Endothelial cell of umbilical vein (primary cell): ENCODE results near the gene SLC39A11. TPM values are rescaled to one million over a fixed set of nuclear protein-coding genes. Genes with fewer than 3 reads are reported as not detected.

ENCODE experiments used
- BruUV-seq: library from RNA; stranded (reverse); fragments of 400-500 nt; replicated peaks from 2 replicates; lab custom pipeline; 2021; lab: Mats Ljungman, UMichigan
- CTCF ChIA-PET: fragments of 300-600, 350-600 bp; sonication (Branson Sonifier 250); formaldehyde crosslinking; loops from one replicate; lab custom pipeline; 2021; ENCODE audit warnings: antibody characterized with exemption, inconsistent platforms; lab: Charles Lee
- POLR2A ChIA-PET: fragments of 300-600, 350-600 bp; sonication (Branson Sonifier 250); formaldehyde crosslinking; loops from one replicate; lab custom pipeline; 2021; ENCODE audit warnings: antibody characterized with exemption, inconsistent platforms; lab: Charles Lee
- DNase-seq: peaks from one replicate; pipeline ENCODE4 v3.0.0-alpha.2; 2011; ENCODE audit warnings: low read depth, low spot score
- FAIRE-seq: peaks from 2 replicates; lab custom pipeline; 2011; peaks lifted over from hg19 to GRCh38; lab: Jason Lieb, UNC
- H2AFZ ChIP-seq: 2 replicates; pipeline ENCODE4 v1.6.0; 2012; ENCODE audit warnings: low read depth, low read length, control low read depth, inconsistent platforms
- H3K27ac ChIP-seq: 2 replicates; pipeline ENCODE4 v1.5.1; 2011; ENCODE audit warnings: low read depth, mild to moderate bottlenecking, control low read depth, low read length, moderate library complexity; ENCODE audit not compliant: insufficient read depth
- H3K27me3 ChIP-seq, 2 experiments: 2 replicates each; pipeline versions ENCODE4 v1.6.0 to v1.6.1; 2011; ENCODE audit warnings: low read length in 2 of 2, mixed read lengths in 1 of 2; ENCODE audit not compliant: control insufficient read depth in 2 of 2, insufficient read depth in 2 of 2
- H3K36me3 ChIP-seq, 2 experiments: 2 replicates in 1 of 2; 3 replicates in 1 of 2; pipeline ENCODE4 v1.5.1; 2011; ENCODE audit warnings: low read length in 2 of 2, mild to moderate bottlenecking in 1 of 2, moderate library complexity in 1 of 2; ENCODE audit not compliant: control insufficient read depth in 2 of 2, insufficient read depth in 2 of 2; ENCODE audit errors: extremely low read depth in 1 of 2
- H3K4me1 ChIP-seq: 3 replicates; pipeline ENCODE4 v1.5.1; 2011; ENCODE audit warnings: mild to moderate bottlenecking, low read length; ENCODE audit not compliant: control insufficient read depth, insufficient read depth; ENCODE audit errors: extremely low read depth
- H3K4me2 ChIP-seq: 2 replicates; pipeline ENCODE4 v1.6.1; 2011; ENCODE audit warnings: low read length, control low read depth, mixed read lengths; ENCODE audit not compliant: insufficient read depth
- H3K4me3 ChIP-seq, 3 experiments: fragments of 200-600 bp in 1 of 3; sonication (generic), shearing (Covaris generic) in 1 of 3; replicated peaks in 1 of 3; 2 replicates each; pipeline ENCODE4 v1.5.1; 2011 to 2016; ENCODE audit warnings: control low read depth in 3 of 3, low read length in 3 of 3, mild to moderate bottlenecking in 2 of 3, inconsistent platforms in 1 of 3, low read depth in 1 of 3, moderate library complexity in 1 of 3; ENCODE audit not compliant: insufficient read depth in 1 of 3
- H3K79me2 ChIP-seq: 2 replicates; pipeline ENCODE4 v1.6.0; 2012; ENCODE audit warnings: low read length, inconsistent platforms; ENCODE audit not compliant: control insufficient read depth, insufficient read depth
- H3K9ac ChIP-seq: replicated peaks from 2 replicates; pipeline ENCODE3; 2011; ENCODE audit warnings: low read length, control low read depth; ENCODE audit not compliant: insufficient read depth; ENCODE audit errors: extremely low read depth
- H3K9me1 ChIP-seq: replicated peaks from 3 replicates; pipeline ENCODE4 v1.6.0; 2011; ENCODE audit warnings: mild to moderate bottlenecking, low read length; ENCODE audit not compliant: control insufficient read depth, insufficient read depth; ENCODE audit errors: extremely low read depth
- H3K9me3 ChIP-seq: replicated peaks from 2 replicates; pipeline ENCODE4 v1.5.1; 2012; ENCODE audit warnings: low read length, inconsistent platforms; ENCODE audit not compliant: control insufficient read depth, insufficient read depth
- H4K20me1 ChIP-seq: replicated peaks from 2 replicates; pipeline ENCODE3; 2011; ENCODE audit warnings: mild to moderate bottlenecking, low read length; ENCODE audit not compliant: control insufficient read depth, insufficient read depth; ENCODE audit errors: extremely low read depth
- CTCF ChIP-seq, 2 donors: IDR thresholded peaks; 1 replicate in 1 of 2; 2 replicates in 1 of 2; pipeline ENCODE4 v1.5.1; 2011; ENCODE audit warnings: low read length in 2 of 2, mild to moderate bottlenecking in 2 of 2, moderate library complexity in 2 of 2, control low read depth in 1 of 2, inconsistent platforms in 1 of 2, low read depth in 1 of 2; ENCODE audit not compliant: insufficient read depth in 1 of 2; ENCODE audit errors: extremely low read depth in 1 of 2
- EZH2 ChIP-seq: IDR thresholded peaks from 2 replicates; pipeline ENCODE4 v1.6.1; 2012; ENCODE audit warnings: borderline replicate concordance, low read depth, mild to moderate bottlenecking, moderate library complexity, low read length, inconsistent platforms; ENCODE audit not compliant: severe bottlenecking
- FOS ChIP-seq: IDR thresholded peaks from 2 replicates; pipeline ENCODE4 v1.6.1; 2011; ENCODE audit warnings: mild to moderate bottlenecking, low read length, moderate library complexity, borderline replicate concordance; ENCODE audit not compliant: insufficient read depth
- GATA2 ChIP-seq: IDR thresholded peaks from 2 replicates; pipeline ENCODE4 v1.7.0; 2011; ENCODE audit warnings: low read depth, mild to moderate bottlenecking, moderate library complexity, mixed read lengths, low read length; ENCODE audit not compliant: insufficient read length, insufficient read depth
- JUN ChIP-seq: IDR thresholded peaks from 2 replicates; pipeline ENCODE4 v1.6.1; 2011; ENCODE audit warnings: borderline replicate concordance, low read depth; ENCODE audit not compliant: insufficient read length, insufficient read depth
- MAX ChIP-seq: IDR thresholded peaks from 2 replicates; pipeline ENCODE4 v1.6.1; 2011; ENCODE audit not compliant: insufficient read depth, insufficient read length
- MYC ChIP-seq: IDR thresholded peaks from one replicate; pipeline ENCODE4 v1.6.1; 2011; ENCODE audit warnings: mild to moderate bottlenecking, low read depth, low read length
- POLR2A ChIP-seq: IDR thresholded peaks from 2 replicates; pipeline ENCODE4 v1.6.1; 2012; ENCODE audit warnings: low read depth, mild to moderate bottlenecking, control low read depth, low read length
- POLR2AphosphoS5 ChIP-seq: IDR thresholded peaks from 2 replicates; pipeline ENCODE4 v1.6.1; 2012; ENCODE audit warnings: low read depth, mild to moderate bottlenecking, control low read depth, low read length, moderate library complexity; ENCODE audit not compliant: insufficient read depth
- dilution Hi-C: fragments of 300-500 bp; cut with MboI; formaldehyde crosslinking; loops from one replicate; pipeline ENCODE4 v1.15.0; 2019; ENCODE audit warnings: low sequenced_read_pairs; ENCODE audit not compliant: extremely low pct_ligation_motif_present
- intact Hi-C: fragments of 100-400 bp; cut with micrococcal nuclease; formaldehyde crosslinking; loops from one replicate; pipeline ENCODE4 v1.10.0; 2022
- polyA plus RNA-seq, 4 experiments: library from polyadenylated mRNA; depleted of rRNA in 3 of 4; stranded (reverse) in 3 of 4; unstranded in 1 of 4; fragments of >200 nt; gene quantifications; 2 replicates each; pipeline versions ENCODE4 v1.2.1 to v1.2.3, GENCODE V29; 2011 to 2012; ENCODE audit warnings: missing spikeins in 1 of 4
- total RNA-seq: library from RNA; stranded (reverse); gene quantifications from 2 replicates; pipeline ENCODE4 v1.2.3, GENCODE V29; 2021

Gene SLC39A11
- total and polyA plus RNA-seq, 2 donors (not counting 3 experiments of a cell fraction or from before 2014, with no cell fraction given): 8.1 to 11.9 TPM

- peak; percentile 63 for FAIRE-seq
- Histone ChIP-seq H2AFZ (no peak overlapping the region), H3K9me1 (no peaks in the 10 kb centered on the region), H3K9ac (no peak overlapping the region), H3K4me2 (no peak overlapping the region), H3K27ac (no peak overlapping the region), H3K79me2 (no peaks in the 10 kb centered on the region), H3K4me1 (no peaks in the 10 kb centered on the region), H3K27me3 (no peaks in the 10 kb centered on the region), H4K20me1 (no peaks in the 10 kb centered on the region), H3K4me3 (no peak overlapping the region), H3K36me3 (no peaks in the 10 kb centered on the region), H3K9me3 (no peaks in the 10 kb centered on the region)
- no peak for TF ChIP-seq FOS
- TF ChIP-seq EZH2: no peak
- TF ChIP-seq POLR2AphosphoS5: no peak
- TF ChIP-seq CTCF (IDR thresholded peaks at IDR 0.05; ENCODE audit: extremely low read depth in 1 of 2, insufficient read depth in 1 of 2, low read depth in 1 of 2, low read length in 2 of 2): no peak
- no peak for TF ChIP-seq JUN
- TF ChIP-seq MYC: no peak
- TF ChIP-seq MAX: no peak
- TF ChIP-seq GATA2: no peak
- no peak for TF ChIP-seq POLR2A
- dilution Hi-C loops: no loop called here
- intact Hi-C loops: no loop called here
- POLR2A ChIA-PET: no interaction called here
- DNase-seq: peak; percentile 15
- CTCF ChIA-PET: interaction anchor here (1.0 to 2.4 kb wide), 2 partner anchors 427 to 459 kb away, joined by 3 to 8 read pairs; no protein-coding TSS in a partner anchor
- no TSS peak for BruUV-seq
Observed at GRCh38 chr17:72730077-72730476, 362.4 kb downstream of the SLC39A11 start.
